Vagina (tissue), 2 donors: ENCODE results near the gene IQCF5.

Experiments
- POLR2AphosphoS5 ChIP-seq, 2 donors: sonication (generic); formaldehyde crosslinking; IDR thresholded peaks; one replicate each; pipeline ENCODE4 v1.9.0; 2017; ENCODE audit warnings: antibody characterized with exemption in 2 of 2, mild to moderate bottlenecking in 2 of 2, low read depth in 1 of 2; ENCODE audit not compliant: insufficient read depth in 1 of 2
- TF ChIP-seq, protein P1 (sequence below), 3 experiments: fragments of 450-650 bp in 2 of 3; fragments of 200-600 bp in 1 of 3; sonication (generic) in 1 of 3; IDR thresholded peaks; one replicate each; pipeline ENCODE4 v1.5.1; 2017 to 2019; ENCODE audit warnings: antibody characterized with exemption in 3 of 3, mild to moderate bottlenecking in 2 of 3, moderate library complexity in 2 of 3

DNA sequence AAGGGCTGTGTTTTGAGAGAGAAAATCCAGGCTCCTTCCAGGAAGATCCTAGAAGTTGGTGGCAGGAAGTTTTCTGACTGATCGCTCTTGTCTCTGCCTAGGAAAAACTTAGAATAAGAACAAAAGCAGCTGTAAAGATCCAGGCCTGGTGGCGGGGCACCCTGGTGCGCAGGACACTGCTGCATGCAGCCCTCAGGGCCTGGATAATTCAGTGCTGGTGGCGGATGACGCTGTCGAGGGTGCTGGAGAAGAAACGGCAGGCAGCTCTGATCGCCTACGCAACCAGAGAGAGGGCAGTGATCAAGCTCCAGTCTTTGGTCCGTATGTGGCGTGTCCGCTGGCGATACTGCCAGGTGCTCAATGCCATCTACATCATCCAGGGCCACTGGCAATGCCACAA is 12.5 kb downstream of the IQCF5 start:
- TF ChIP-seq POLR2AphosphoS5 (IDR thresholded peaks at IDR 0.05; ENCODE audit: insufficient read depth in 1 of 2, low read depth in 1 of 2): no peak
- TF ChIP-seq, protein P1, sequence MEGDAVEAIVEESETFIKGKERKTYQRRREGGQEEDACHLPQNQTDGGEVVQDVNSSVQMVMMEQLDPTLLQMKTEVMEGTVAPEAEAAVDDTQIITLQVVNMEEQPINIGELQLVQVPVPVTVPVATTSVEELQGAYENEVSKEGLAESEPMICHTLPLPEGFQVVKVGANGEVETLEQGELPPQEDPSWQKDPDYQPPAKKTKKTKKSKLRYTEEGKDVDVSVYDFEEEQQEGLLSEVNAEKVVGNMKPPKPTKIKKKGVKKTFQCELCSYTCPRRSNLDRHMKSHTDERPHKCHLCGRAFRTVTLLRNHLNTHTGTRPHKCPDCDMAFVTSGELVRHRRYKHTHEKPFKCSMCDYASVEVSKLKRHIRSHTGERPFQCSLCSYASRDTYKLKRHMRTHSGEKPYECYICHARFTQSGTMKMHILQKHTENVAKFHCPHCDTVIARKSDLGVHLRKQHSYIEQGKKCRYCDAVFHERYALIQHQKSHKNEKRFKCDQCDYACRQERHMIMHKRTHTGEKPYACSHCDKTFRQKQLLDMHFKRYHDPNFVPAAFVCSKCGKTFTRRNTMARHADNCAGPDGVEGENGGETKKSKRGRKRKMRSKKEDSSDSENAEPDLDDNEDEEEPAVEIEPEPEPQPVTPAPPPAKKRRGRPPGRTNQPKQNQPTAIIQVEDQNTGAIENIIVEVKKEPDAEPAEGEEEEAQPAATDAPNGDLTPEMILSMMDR (IDR thresholded peaks at IDR 0.05): no peak
